HepG2 (cell line): ENCODE results near the gene GAPDH. TPM values are rescaled to one million over a fixed set of nuclear protein-coding genes. Genes with fewer than 3 reads are reported as not detected.

Experiments used
- ATAC-seq: fragments of 200-7000 bp; cut with Tn5 transposase; 3 replicates; pipeline ENCODE4 v1.9.1; 2020; ENCODE audit warnings: mild to moderate bottlenecking, moderate library complexity
- BruUV-seq: library from RNA; stranded (reverse); fragments of 400-500 nt; replicated peaks from 2 replicates; lab custom pipeline; 2021; lab: Mats Ljungman, UMichigan
- CTCF ChIA-PET: fragments of 300-600 bp; formaldehyde crosslinking; extraction: SDS; loops from one replicate; lab custom pipeline; 2021; ENCODE audit warnings: low total read pairs, inconsistent platforms, low intra/inter-chr PET ratio; lab: Yijun Ruan, JAX
- POLR2A ChIA-PET: fragments of 350-600 bp; sonication (Branson Sonifier 250); formaldehyde crosslinking; loops from one replicate; lab custom pipeline; 2020; ENCODE audit warnings: antibody characterized with exemption, inconsistent platforms; lab: Yijun Ruan, JAX
- DNase-seq: peaks from one replicate; pipeline ENCODE4 v3.0.0-alpha.2; 2015; ENCODE audit warnings: low spot score
- FAIRE-seq: peaks from 3 replicates; lab custom pipeline; 2011; peaks lifted over from hg19 to GRCh38; lab: Jason Lieb, UNC
- H2AFZ ChIP-seq: one replicate; pipeline ENCODE4 v1.6.1; 2011; ENCODE audit warnings: low read length, inconsistent platforms
- H3K27ac ChIP-seq: fragments of 300-600 bp; 3 replicates; pipeline ENCODE4 v1.8.0; 2011; ENCODE audit warnings: mixed run types, mild to moderate bottlenecking, mixed read lengths, low read length, inconsistent platforms; ENCODE audit not compliant: insufficient read depth; ENCODE audit errors: extremely low read length
- H3K27me3 ChIP-seq, 2 experiments: fragments of 200-600 bp in 1 of 2; 2 replicates in 1 of 2; 3 replicates in 1 of 2; pipeline versions ENCODE4 v1.6.0 to v1.8.0; 2011; ENCODE audit warnings: low read length in 2 of 2, mild to moderate bottlenecking in 2 of 2, moderate library complexity in 2 of 2, inconsistent platforms in 1 of 2; ENCODE audit not compliant: insufficient read depth in 2 of 2, control insufficient read depth in 1 of 2
- H3K36me3 ChIP-seq, 2 experiments: fragments of 200-600 bp in 1 of 2; replicated peaks in 1 of 2; 2 replicates in 1 of 2; 3 replicates in 1 of 2; pipeline versions ENCODE4 v1.5.1 to v1.8.0; 2011; ENCODE audit warnings: low read length in 2 of 2, inconsistent platforms in 1 of 2; ENCODE audit not compliant: insufficient read depth in 2 of 2, control insufficient read depth in 1 of 2
- H3K4me1 ChIP-seq: 2 replicates; pipeline ENCODE4 v1.5.1; 2012; ENCODE audit warnings: low read length, inconsistent platforms; ENCODE audit not compliant: insufficient read depth
- H3K4me2 ChIP-seq: 2 replicates; pipeline ENCODE4 v1.6.0; 2011; ENCODE audit warnings: low read depth, low read length, inconsistent platforms
- H3K4me3 ChIP-seq, 3 experiments: fragments of 200-600 bp in 1 of 3; sonication (generic), shearing (Covaris generic) in 1 of 3; replicated peaks in 1 of 3; 2 replicates each; pipeline ENCODE4 v1.5.1; 2011 to 2016; ENCODE audit warnings: low read length in 3 of 3, inconsistent platforms in 2 of 3, low read depth in 2 of 3, mild to moderate bottlenecking in 2 of 3, control low read depth in 1 of 3, mixed read lengths in 1 of 3; ENCODE audit not compliant: insufficient read depth in 1 of 3
- H3K79me2 ChIP-seq: one replicate; pipeline ENCODE4 v1.6.1; 2011; ENCODE audit warnings: low read length, inconsistent platforms; ENCODE audit not compliant: insufficient read depth
- H3K9ac ChIP-seq: 2 replicates; pipeline ENCODE4 v1.6.0; 2011; ENCODE audit warnings: mild to moderate bottlenecking, low read depth, low read length, inconsistent platforms; ENCODE audit not compliant: insufficient read depth
- H3K9me3 ChIP-seq: 2 replicates; pipeline ENCODE4 v1.5.1; 2012; ENCODE audit warnings: mild to moderate bottlenecking, low read length
- H4K20me1 ChIP-seq: 2 replicates; pipeline ENCODE4 v1.6.0; 2011; ENCODE audit warnings: inconsistent platforms, mild to moderate bottlenecking, low read length, moderate library complexity; ENCODE audit not compliant: insufficient read depth
- BRD4 ChIP-seq: sonication (generic); formaldehyde crosslinking; IDR thresholded peaks from 2 replicates; pipeline ENCODE4 v1.4.0; 2020; ENCODE audit warnings: missing genetic modification reagents
- CTCF ChIP-seq: sonication (generic); formaldehyde crosslinking; IDR thresholded peaks from 2 replicates; pipeline ENCODE4 v1.5.0; 2020; ENCODE audit warnings: mild to moderate bottlenecking, missing genetic modification reagents, moderate library complexity
- GTF2F1 ChIP-seq: fragments of 150-350 bp; IDR thresholded peaks from 2 replicates; pipeline ENCODE4 v1.6.1; 2014; ENCODE audit warnings: low read length
- NFE2L1 ChIP-seq: sonication (generic); formaldehyde crosslinking; IDR thresholded peaks from 2 replicates; pipeline ENCODE4 v1.4.0; 2020; ENCODE audit warnings: missing genetic modification reagents, mild to moderate bottlenecking, borderline replicate concordance
- RBFOX2 ChIP-seq: fragments of 200-400 bp; formaldehyde crosslinking; IDR thresholded peaks from 2 replicates; pipeline ENCODE4 v1.6.1; 2017; ENCODE audit warnings: low read depth, mild to moderate bottlenecking, low read length
- RBM22 ChIP-seq: fragments of 200-400 bp; formaldehyde crosslinking; optimal IDR thresholded peaks from 2 replicates; pipeline ENCODE3; 2017; ENCODE audit warnings: mild to moderate bottlenecking, low read length, moderate library complexity
- STAT6 ChIP-seq: sonication (generic); formaldehyde crosslinking; IDR thresholded peaks from 2 replicates; pipeline ENCODE4 v1.4.0; 2020; ENCODE audit warnings: missing genetic modification reagents, mild to moderate bottlenecking, borderline replicate concordance
- WGBS: methylation state at CpG from one replicate; pipeline ENCODE4 v1.1.6; 2017; ENCODE audit warnings: low lambda C conversion rate; 5-methylcytosine and 5-hydroxymethylcytosine counted together
- in situ Hi-C: cut with HindIII; loops from 2 replicates; pipeline ENCODE4 v1.10.0; 2017; ENCODE audit warnings: low pct_unique_long_range_greater_than_20kb; ENCODE audit not compliant: extremely low pct_ligation_motif_present
- intact Hi-C: fragments of 100-400 bp; cut with micrococcal nuclease; formaldehyde crosslinking; loops from one replicate; pipeline ENCODE4 v1.10.0; 2022; ENCODE audit not compliant: unreplicated experiment
- polyA plus RNA-seq, 8 experiments: library from polyadenylated mRNA; depleted of rRNA in 3 of 8; stranded (reverse) in 7 of 8; unstranded in 1 of 8; fragments of >200 nt; fragmentation: Illumina TruSeq in 4 of 8; extraction: Trizol in 4 of 8; gene quantifications; 2 replicates each; pipeline versions ENCODE4 v1.2.1 to v1.2.3, GENCODE V29; 2011 to 2016; ENCODE audit warnings: low read depth in 4 of 8, missing spikeins in 1 of 8, mixed read lengths in 1 of 8; ENCODE audit not compliant: insufficient read depth in 1 of 8
- total RNA-seq, 5 experiments: library from RNA; depleted of rRNA; stranded (reverse); fragments of >200 nt; fragmentation: Illumina TruSeq; extraction: Trizol; gene quantifications; 2 replicates each; pipeline ENCODE4 v1.2.3, GENCODE V29; 2016; ENCODE audit warnings: low read depth in 1 of 5

GAPDH gene
- total and polyA plus RNA-seq, 2 of the 13 experiments (the other 11 are each of a cell fraction or from before 2014, with no cell fraction given): 3,038 to 12,722 TPM

GRCh38 chr12:6569312-6569711 lies 35.0 kb downstream of the GAPDH start (continued):
- TF ChIP-seq STAT6 (CRISPR knock-in tag): no peak
- no peak for TF ChIP-seq BRD4 (CRISPR knock-in tag)
- TF ChIP-seq RBM22: peak; percentile 18
- TF ChIP-seq CTCF (CRISPR knock-in tag): no peak

GRCh38 chr12:6569786-6570185 lies 35.5 kb downstream of the GAPDH start:
- Histone ChIP-seq H3K4me3 (no peak overlapping the region), H3K9ac (no peak overlapping the region), H2AFZ (no peak overlapping the region), H3K79me2 (peaks cover 25% of the 10 kb centered on the region), H3K4me1 (peaks cover 38% of the 10 kb centered on the region), H3K36me3 (peaks cover 15 to 46% of the 10 kb centered on the region in 2 experiments), H3K27me3 (no peaks in the 10 kb centered on the region), H3K4me2 (no peak overlapping the region), H3K9me3 (no peaks in the 10 kb centered on the region), H4K20me1 (no peaks in the 10 kb centered on the region; the same call in 1 of the 2 replicates)
- DNase-seq (no peak), ATAC-seq (no peak), FAIRE-seq (no peak)
- POLR2A ChIA-PET: no interaction called here
- intact Hi-C loops: loop anchor here (2.0 kb wide), 1 partner anchor 37 kb away; the partner anchor contains the start of gene CHD4
- WGBS: 95% methylated on average over 4 of the region's 7 CpGs
- BruUV-seq: no TSS peak
- in situ Hi-C loops: no loop called here
- CTCF ChIA-PET: interaction anchor here (0.7 kb wide), 1 partner anchor 37 kb away, joined by 3 read pairs; no protein-coding TSS in a partner anchor
- TF ChIP-seq RBFOX2 (0 out of 2 replicates have a peak, but pooled peaks have one; percentile 20), NFE2L1 (CRISPR knock-in tag) (no peak), GTF2F1 (no peak)
- TF ChIP-seq, all 625 proteins: peak for 1
- H3K27ac ChIP-seq: peak overlapping the region; percentile 46
